Measurements from ENCODE around the gene ADCY10. TPM values are rescaled to one million over a fixed set of nuclear protein-coding genes. Genes with fewer than 3 reads are reported as not detected.
"Not testable (repeated sequence)": the region's sequence is repeated elsewhere in the genome, so short reads cannot be mapped to it uniquely, and the experiment has no call there.

Gene ADCY10
- polyA plus RNA-seq, 2 donors, result 0.04 TPM; not detected in 1

DNA sequence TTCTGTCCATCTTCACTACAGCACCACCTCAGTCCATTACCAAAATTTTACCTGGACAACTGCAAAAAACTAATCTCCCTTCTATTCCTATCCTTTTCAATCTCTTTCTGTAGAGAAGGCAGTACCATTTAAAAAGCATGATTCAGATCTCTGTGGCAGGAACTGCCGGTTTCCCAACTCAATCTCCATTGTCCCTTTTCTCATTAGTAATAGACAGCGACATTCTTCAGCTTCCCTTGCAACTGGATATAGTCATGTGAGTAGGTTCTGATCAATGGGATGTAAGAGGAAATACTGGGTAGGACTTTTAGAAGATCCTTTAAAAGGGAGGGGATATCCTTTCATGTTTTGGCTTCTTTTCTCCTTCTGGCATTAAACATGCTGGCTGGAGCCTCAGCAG, 74.9 kb downstream of the ADCY10 start:
- no peaks in the 10 kb centered on the region for H3K4me1 ChIP-seq (ENCODE audit: control insufficient read depth in 2 of 2, insufficient read depth in 2 of 2, low read length in 1 of 2)
- H3K27ac ChIP-seq (ENCODE audit: low read depth in 2 of 2, low read length in 1 of 2), result no peak overlapping the region
- 70 to 74% methylated on average over 2 of the region's 2 CpGs for WGBS, 2 donors
- H3K4me3 ChIP-seq (ENCODE audit: low read depth in 1 of 2, low read length in 2 of 2), result no peak overlapping the region
- H3K36me3 ChIP-seq (ENCODE audit: control insufficient read depth in 2 of 2, insufficient read depth in 2 of 2, low read length in 1 of 2), result no peaks in the 10 kb centered on the region
- H3K27me3 ChIP-seq (ENCODE audit: control insufficient read depth in 1 of 2, insufficient read depth in 2 of 2, low read length in 2 of 2), result no peaks in the 10 kb centered on the region
- H3K9me3 ChIP-seq (ENCODE audit: control insufficient read depth in 2 of 2, insufficient read depth in 1 of 2, low read depth in 1 of 2, low read length in 1 of 2), result no peaks in the 10 kb centered on the region

- no peaks in the 10 kb centered on the region for H3K36me3 ChIP-seq (ENCODE audit: control insufficient read depth in 2 of 2, insufficient read depth in 2 of 2, low read length in 1 of 2)
- H3K27me3 ChIP-seq (ENCODE audit: control insufficient read depth in 1 of 2, insufficient read depth in 2 of 2, low read length in 2 of 2), result no peaks in the 10 kb centered on the region
- H3K9me3 ChIP-seq (ENCODE audit: control insufficient read depth in 2 of 2, insufficient read depth in 1 of 2, low read depth in 1 of 2, low read length in 1 of 2), result no peaks in the 10 kb centered on the region
- 48 to 77% methylated on average over 2 of the region's 2 CpGs for WGBS, 2 donors
- H3K4me1 ChIP-seq (ENCODE audit: control insufficient read depth in 2 of 2, insufficient read depth in 2 of 2, low read length in 1 of 2), result no peaks in the 10 kb centered on the region
- no peak overlapping the region for H3K4me3 ChIP-seq (ENCODE audit: low read depth in 1 of 2, low read length in 2 of 2)
- no peak overlapping the region for H3K27ac ChIP-seq (ENCODE audit: low read depth in 2 of 2, low read length in 1 of 2)
Measured at GRCh38 chr1:167837326-167837725, 76.6 kb downstream of the ADCY10 start.

GRCh38 chr1:167836197-167836596, 77.7 kb downstream of the ADCY10 start:
- Histone ChIP-seq H3K4me1 (ENCODE audit: control insufficient read depth in 2 of 2, insufficient read depth in 2 of 2, low read length in 1 of 2) (no peaks in the 10 kb centered on the region), H3K27me3 (ENCODE audit: control insufficient read depth in 1 of 2, insufficient read depth in 2 of 2, low read length in 2 of 2) (no peaks in the 10 kb centered on the region), H3K9me3 (ENCODE audit: control insufficient read depth in 2 of 2, insufficient read depth in 1 of 2, low read depth in 1 of 2, low read length in 1 of 2) (no peaks in the 10 kb centered on the region), H3K36me3 (ENCODE audit: control insufficient read depth in 2 of 2, insufficient read depth in 2 of 2, low read length in 1 of 2) (no peaks in the 10 kb centered on the region), H3K4me3 (ENCODE audit: low read depth in 1 of 2, low read length in 2 of 2) (no peak overlapping the region), H3K27ac (ENCODE audit: low read depth in 2 of 2, low read length in 1 of 2) (no peak overlapping the region)
- 73 to 90% methylated on average over 4 of the region's 4 CpGs for WGBS, 2 donors

- H3K27ac ChIP-seq (ENCODE audit: low read depth in 2 of 2, low read length in 1 of 2), result no peak overlapping the region
- no peaks in the 10 kb centered on the region for H3K36me3 ChIP-seq (ENCODE audit: control insufficient read depth in 2 of 2, insufficient read depth in 2 of 2, low read length in 1 of 2)
- H3K9me3 ChIP-seq (ENCODE audit: control insufficient read depth in 2 of 2, insufficient read depth in 1 of 2, low read depth in 1 of 2, low read length in 1 of 2), result no peaks in the 10 kb centered on the region
- no peak overlapping the region for H3K4me3 ChIP-seq (ENCODE audit: low read depth in 1 of 2, low read length in 2 of 2)
- no peaks in the 10 kb centered on the region for H3K4me1 ChIP-seq (ENCODE audit: control insufficient read depth in 2 of 2, insufficient read depth in 2 of 2, low read length in 1 of 2)
- no peaks in the 10 kb centered on the region for H3K27me3 ChIP-seq (ENCODE audit: control insufficient read depth in 1 of 2, insufficient read depth in 2 of 2, low read length in 2 of 2)
Measured at GRCh38 chr1:167833904-167834303, 80.0 kb downstream of the ADCY10 start.

DNA sequence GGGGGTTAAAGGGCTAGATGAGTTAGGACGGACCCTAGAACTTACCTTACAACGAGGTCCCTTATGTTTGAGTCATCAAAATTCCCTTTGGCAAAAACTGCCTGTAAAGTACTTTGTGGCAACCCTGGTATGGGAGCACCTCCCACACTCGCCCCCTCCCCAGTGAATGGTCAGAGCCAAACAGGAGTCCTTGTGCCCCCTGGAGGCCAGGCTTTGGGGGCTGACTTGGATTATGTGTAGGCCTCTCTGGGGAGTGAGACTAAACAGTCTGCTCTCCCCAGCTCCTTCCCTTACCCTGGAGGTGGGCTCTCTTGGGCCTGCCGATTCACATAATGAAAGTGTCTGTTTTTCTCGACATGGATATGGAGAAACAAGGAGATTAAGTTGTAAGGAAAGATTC, 81.2 kb downstream of the ADCY10 start:
- no peaks in the 10 kb centered on the region for H3K27me3 ChIP-seq (ENCODE audit: control insufficient read depth in 1 of 2, insufficient read depth in 2 of 2, low read length in 2 of 2)
- H3K4me1 ChIP-seq (ENCODE audit: control insufficient read depth in 2 of 2, insufficient read depth in 2 of 2, low read length in 1 of 2), result no peaks in the 10 kb centered on the region
- 86 to 94% methylated on average over 5 of the region's 5 CpGs for WGBS, 2 donors
- H3K27ac ChIP-seq (ENCODE audit: low read depth in 2 of 2, low read length in 1 of 2), result no peak overlapping the region
- no peaks in the 10 kb centered on the region for H3K9me3 ChIP-seq (ENCODE audit: control insufficient read depth in 2 of 2, insufficient read depth in 1 of 2, low read depth in 1 of 2, low read length in 1 of 2)
- H3K4me3 ChIP-seq (ENCODE audit: low read depth in 1 of 2, low read length in 2 of 2), result no peak overlapping the region
- H3K36me3 ChIP-seq (ENCODE audit: control insufficient read depth in 2 of 2, insufficient read depth in 2 of 2, low read length in 1 of 2), result no peaks in the 10 kb centered on the region

- not testable (repeated sequence) for H3K27me3 ChIP-seq (ENCODE audit: control insufficient read depth in 1 of 2, insufficient read depth in 2 of 2, low read length in 2 of 2); H3K27ac ChIP-seq (ENCODE audit: low read depth in 2 of 2, low read length in 1 of 2); H3K36me3 ChIP-seq (ENCODE audit: control insufficient read depth in 2 of 2, insufficient read depth in 2 of 2, low read length in 1 of 2); H3K4me3 ChIP-seq (ENCODE audit: low read depth in 1 of 2, low read length in 2 of 2); H3K9me3 ChIP-seq (ENCODE audit: control insufficient read depth in 2 of 2, insufficient read depth in 1 of 2, low read depth in 1 of 2, low read length in 1 of 2); H3K4me1 ChIP-seq (ENCODE audit: control insufficient read depth in 2 of 2, insufficient read depth in 2 of 2, low read length in 1 of 2)
- WGBS, 2 donors, result 73 to 82% methylated on average over 5 of the region's 5 CpGs
Measured at GRCh38 chr1:167830668-167831067, 83.3 kb downstream of the ADCY10 start.

GRCh38 chr1:167829868-167830267, 84.1 kb downstream of the ADCY10 start:
- no peaks in the 10 kb centered on the region for H3K4me1 ChIP-seq (ENCODE audit: control insufficient read depth in 2 of 2, insufficient read depth in 2 of 2, low read length in 1 of 2)
- no peaks in the 10 kb centered on the region for H3K36me3 ChIP-seq (ENCODE audit: control insufficient read depth in 2 of 2, insufficient read depth in 2 of 2, low read length in 1 of 2)
- no peaks in the 10 kb centered on the region for H3K27me3 ChIP-seq (ENCODE audit: control insufficient read depth in 1 of 2, insufficient read depth in 2 of 2, low read length in 2 of 2)
- no peak overlapping the region for H3K4me3 ChIP-seq (ENCODE audit: low read depth in 1 of 2, low read length in 2 of 2)
- WGBS, 2 donors, result 52 to 53% methylated on average over 2 of the region's 2 CpGs
- H3K9me3 ChIP-seq (ENCODE audit: control insufficient read depth in 2 of 2, insufficient read depth in 1 of 2, low read depth in 1 of 2, low read length in 1 of 2), result no peaks in the 10 kb centered on the region
- no peak overlapping the region for H3K27ac ChIP-seq (ENCODE audit: low read depth in 2 of 2, low read length in 1 of 2)

GRCh38 chr1:167826127-167826526, 87.8 kb downstream of the ADCY10 start:
- Histone ChIP-seq H3K4me1 (ENCODE audit: control insufficient read depth in 2 of 2, insufficient read depth in 2 of 2, low read length in 1 of 2) (no peaks in the 10 kb centered on the region), H3K27ac (ENCODE audit: low read depth in 2 of 2, low read length in 1 of 2) (no peak overlapping the region), H3K9me3 (ENCODE audit: control insufficient read depth in 2 of 2, insufficient read depth in 1 of 2, low read depth in 1 of 2, low read length in 1 of 2) (no peaks in the 10 kb centered on the region), H3K27me3 (ENCODE audit: control insufficient read depth in 1 of 2, insufficient read depth in 2 of 2, low read length in 2 of 2) (no peaks in the 10 kb centered on the region), H3K36me3 (ENCODE audit: control insufficient read depth in 2 of 2, insufficient read depth in 2 of 2, low read length in 1 of 2) (no peaks in the 10 kb centered on the region), H3K4me3 (ENCODE audit: low read depth in 1 of 2, low read length in 2 of 2) (no peak overlapping the region)
- 84 to 89% methylated on average over 4 of the region's 4 CpGs for WGBS, 2 donors

DNA sequence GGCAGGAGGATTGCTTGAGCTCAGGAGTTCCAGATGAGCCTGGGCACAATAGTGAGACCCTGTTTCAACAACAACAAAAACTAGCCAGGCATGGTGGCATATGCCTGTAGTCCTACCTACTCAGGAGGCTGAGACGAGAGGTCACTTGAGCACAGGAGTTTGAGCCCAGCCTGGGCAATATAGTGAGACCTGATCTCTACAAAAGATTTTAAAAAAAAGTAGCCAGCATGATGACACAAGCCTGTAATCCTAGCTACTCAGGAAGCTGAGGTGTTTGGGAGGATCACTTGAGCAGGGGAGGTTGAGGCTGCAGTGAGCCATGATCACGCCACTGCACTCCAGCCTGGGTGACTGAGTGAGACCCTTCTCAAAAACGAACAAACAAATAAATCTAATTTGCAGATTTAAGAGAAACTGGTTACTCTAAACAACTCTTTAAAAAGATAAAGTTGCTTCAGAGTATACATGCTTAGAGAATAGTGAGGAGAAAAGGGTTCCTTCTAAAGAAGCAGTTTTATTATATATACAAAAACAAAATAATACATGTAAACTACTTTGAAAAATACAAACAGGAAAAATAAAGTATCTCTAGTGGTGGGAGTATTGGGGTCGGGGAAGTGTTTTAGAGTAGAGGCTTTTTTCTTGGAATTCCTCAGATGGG, 88.4 kb downstream of the ADCY10 start:
- Histone ChIP-seq H3K27ac (ENCODE audit: low read depth in 2 of 2, low read length in 1 of 2) (no peak overlapping the region), H3K27me3 (ENCODE audit: control insufficient read depth in 1 of 2, insufficient read depth in 2 of 2, low read length in 2 of 2) (no peaks in the 10 kb centered on the region), H3K4me3 (ENCODE audit: low read depth in 1 of 2, low read length in 2 of 2) (no peak overlapping the region), H3K9me3 (ENCODE audit: control insufficient read depth in 2 of 2, insufficient read depth in 1 of 2, low read depth in 1 of 2, low read length in 1 of 2) (no peaks in the 10 kb centered on the region), H3K4me1 (ENCODE audit: control insufficient read depth in 2 of 2, insufficient read depth in 2 of 2, low read length in 1 of 2) (peaks cover 0 to 2% of the 10 kb centered on the region in 2 donors), H3K36me3 (ENCODE audit: control insufficient read depth in 2 of 2, insufficient read depth in 2 of 2, low read length in 1 of 2) (no peaks in the 10 kb centered on the region)
- WGBS, 2 donors, result 83 to 86% methylated on average over 4 of the region's 4 CpGs

GRCh38 chr1:167824163-167824794, 89.7 kb downstream of the ADCY10 start:
- Histone ChIP-seq H3K27me3 (ENCODE audit: control insufficient read depth in 1 of 2, insufficient read depth in 2 of 2, low read length in 2 of 2) (no peaks in the 10 kb centered on the region), H3K4me3 (ENCODE audit: low read depth in 1 of 2, low read length in 2 of 2) (no peak overlapping the region), H3K27ac (ENCODE audit: low read depth in 2 of 2, low read length in 1 of 2) (no peak overlapping the region), H3K4me1 (ENCODE audit: control insufficient read depth in 2 of 2, insufficient read depth in 2 of 2, low read length in 1 of 2) (peaks cover 0 to 2% of the 10 kb centered on the region in 2 donors), H3K9me3 (ENCODE audit: control insufficient read depth in 2 of 2, insufficient read depth in 1 of 2, low read depth in 1 of 2, low read length in 1 of 2) (no peaks in the 10 kb centered on the region), H3K36me3 (ENCODE audit: control insufficient read depth in 2 of 2, insufficient read depth in 2 of 2, low read length in 1 of 2) (no peaks in the 10 kb centered on the region)
- 61 to 65% methylated on average over 9 of the region's 9 CpGs for WGBS, 2 donors
